Breast epithelium (tissue), 3 donors: Measurements from ENCODE around the gene MOCS1.

Experiments
- CTCF ChIP-seq, 3 donors: fragments of 450-650 bp; IDR thresholded peaks; one replicate each; pipeline ENCODE4 v1.5.1; 2016 to 2017; ENCODE audit warnings: antibody characterized with exemption in 3 of 3, mild to moderate bottlenecking in 3 of 3, moderate library complexity in 3 of 3
- POLR2A ChIP-seq: fragments of 450-650 bp; IDR thresholded peaks from one replicate; pipeline ENCODE4 v1.6.1; 2016; ENCODE audit warnings: antibody characterized with exemption, mild to moderate bottlenecking, moderate library complexity
- POLR2AphosphoS5 ChIP-seq, 3 donors: sonication (generic); formaldehyde crosslinking; IDR thresholded peaks; one replicate each; pipeline ENCODE4 v1.6.1; 2017; ENCODE audit warnings: antibody characterized with exemption in 3 of 3

- TF ChIP-seq CTCF (IDR thresholded peaks at IDR 0.05), result no peak
- no peak for TF ChIP-seq POLR2AphosphoS5 (IDR thresholded peaks at IDR 0.05)
- no peak for TF ChIP-seq POLR2A
Measured at GRCh38 chr6:39917981-39918380, 16.3 kb downstream of the MOCS1 start.
